ENCODE results near the gene OR13J1. TPM values are rescaled to one million over a fixed set of nuclear protein-coding genes. Genes with fewer than 3 reads are reported as not detected.
A peak's percentile ranks its signal among the peaks of the same experiment; 100 is the strongest.

Gene OR13J1
- total RNA-seq, 4 donors from 2014 or later, result not detected

DNA sequence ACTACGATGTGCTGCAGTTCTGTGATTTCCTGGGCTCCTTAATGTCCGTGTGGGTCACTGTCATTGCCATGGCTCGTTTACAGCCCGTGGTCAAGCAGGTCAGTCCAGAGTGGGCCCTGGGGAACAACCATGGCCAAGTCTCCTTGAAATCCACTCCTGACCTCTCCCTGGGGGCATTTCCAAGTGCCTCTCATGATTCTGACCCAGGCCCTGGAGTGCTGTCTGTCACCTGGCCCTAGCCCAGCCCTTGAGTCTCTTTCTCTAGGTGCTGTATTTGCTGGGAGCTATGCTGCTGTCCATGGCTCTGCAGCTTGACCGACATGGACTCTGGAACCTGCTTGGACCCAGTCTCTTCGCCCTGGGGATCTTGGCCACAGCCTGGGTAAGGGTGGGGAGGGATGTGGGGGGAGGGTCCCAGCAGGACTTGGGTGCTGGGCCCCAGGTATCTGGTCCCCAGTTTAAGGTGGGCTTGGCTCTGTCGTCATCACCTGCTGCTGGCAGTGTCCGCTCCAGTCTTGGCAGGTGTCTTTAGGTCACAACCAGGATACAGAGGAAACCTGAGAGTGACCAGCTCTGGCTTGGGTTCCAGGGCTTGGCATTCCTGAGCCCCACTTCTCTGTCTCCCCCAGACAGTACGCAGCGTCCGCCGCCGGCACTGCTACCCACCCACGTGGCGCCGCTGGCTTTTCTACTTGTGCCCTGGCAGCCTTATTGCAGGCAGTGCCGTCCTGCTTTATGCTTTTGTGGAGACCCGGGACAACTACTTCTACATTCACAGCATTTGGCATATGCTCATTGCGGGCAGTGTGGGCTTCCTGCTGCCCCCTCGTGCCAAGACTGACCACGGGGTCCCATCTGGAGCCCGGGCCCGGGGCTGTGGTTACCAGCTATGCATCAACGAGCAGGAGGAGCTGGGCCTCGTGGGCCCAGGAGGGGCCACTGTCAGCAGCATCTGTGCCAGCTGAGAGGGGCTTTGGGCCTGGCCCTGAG lies 17.0 kb downstream of the OR13J1 start:
- H3K4me3 ChIP-seq, result no peak overlapping the region
- no peaks in the 10 kb centered on the region for H3K27me3 ChIP-seq
- no peaks in the 10 kb centered on the region for H3K4me1 ChIP-seq
- H3K9me3 ChIP-seq, result no peaks in the 10 kb centered on the region
- peak in 1 of 2 donors; percentile 11 for DNase-seq
- H3K36me3 ChIP-seq, result no peaks in the 10 kb centered on the region
- H3K27ac ChIP-seq, result no peak overlapping the region
- intact Hi-C loops (cut with DNase I; ENCODE audit: low total_unique reads), result no loop called here
- no peak for TF ChIP-seq CTCF (IDR thresholded peaks at IDR 0.05)

GRCh38 chr9:35852267-35852815 lies 17.9 kb downstream of the OR13J1 start:
- no peak overlapping the region for H3K4me3 ChIP-seq
- H3K27me3 ChIP-seq, result no peaks in the 10 kb centered on the region
- no peak for DNase-seq
- intact Hi-C loops (cut with DNase I; ENCODE audit: low total_unique reads), result no loop called here
- no peak for TF ChIP-seq CTCF (IDR thresholded peaks at IDR 0.05)
- no peak for TF ChIP-seq POLR2A (IDR thresholded peaks at IDR 0.05)
- no peaks in the 10 kb centered on the region for H3K4me1 ChIP-seq
- H3K9me3 ChIP-seq, result no peaks in the 10 kb centered on the region
- H3K27ac ChIP-seq, result no peak overlapping the region
- no peaks in the 10 kb centered on the region for H3K36me3 ChIP-seq

DNA sequence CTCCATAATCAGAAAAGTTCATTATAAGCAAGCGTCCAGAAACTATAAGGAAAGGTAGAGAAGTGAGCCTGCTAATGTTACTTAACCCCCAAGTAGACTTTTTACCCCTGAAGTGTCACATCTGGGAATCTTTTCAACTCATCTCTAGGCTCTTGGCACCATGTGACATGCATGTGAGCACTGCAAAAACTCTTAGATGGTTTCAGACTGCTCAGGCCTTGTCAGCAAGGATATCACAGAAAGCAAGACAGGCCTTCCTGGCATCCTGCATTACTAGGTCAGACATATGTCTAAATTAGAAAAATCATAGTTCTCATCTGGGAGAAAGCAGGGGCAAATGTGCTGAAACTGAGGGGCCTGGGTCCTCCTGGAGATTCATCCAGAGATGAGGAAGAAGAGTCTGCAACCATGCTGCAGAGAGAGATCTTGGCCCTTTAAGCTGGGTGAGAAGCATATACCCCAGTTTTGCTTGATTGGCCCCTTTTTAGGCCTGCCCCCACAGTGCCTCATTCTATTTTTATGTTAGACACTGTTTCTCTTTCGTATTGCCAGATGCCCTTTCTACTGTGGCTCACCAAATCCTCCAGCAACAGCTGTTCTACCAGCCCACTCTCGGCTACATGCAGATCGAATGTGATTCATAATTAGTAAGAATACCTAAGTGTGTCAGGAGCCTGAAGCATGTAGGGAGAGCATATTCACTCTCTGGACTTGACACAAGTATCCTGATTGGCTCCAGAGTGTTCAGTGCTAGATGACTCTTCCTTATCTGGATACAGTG lies 22.2 kb downstream of the OR13J1 start:
- no peaks in the 10 kb centered on the region for H3K4me1 ChIP-seq
- TF ChIP-seq CTCF (IDR thresholded peaks at IDR 0.05), result no peak
- TF ChIP-seq POLR2A (IDR thresholded peaks at IDR 0.05), result no peak
- no peaks in the 10 kb centered on the region for H3K9me3 ChIP-seq
- H3K27ac ChIP-seq, result no peak overlapping the region
- intact Hi-C loops (cut with DNase I; ENCODE audit: low total_unique reads), result no loop called here
- no peaks in the 10 kb centered on the region for H3K36me3 ChIP-seq
- no peaks in the 10 kb centered on the region for H3K27me3 ChIP-seq
- no peak overlapping the region for H3K4me3 ChIP-seq
- DNase-seq, result no peak

DNA sequence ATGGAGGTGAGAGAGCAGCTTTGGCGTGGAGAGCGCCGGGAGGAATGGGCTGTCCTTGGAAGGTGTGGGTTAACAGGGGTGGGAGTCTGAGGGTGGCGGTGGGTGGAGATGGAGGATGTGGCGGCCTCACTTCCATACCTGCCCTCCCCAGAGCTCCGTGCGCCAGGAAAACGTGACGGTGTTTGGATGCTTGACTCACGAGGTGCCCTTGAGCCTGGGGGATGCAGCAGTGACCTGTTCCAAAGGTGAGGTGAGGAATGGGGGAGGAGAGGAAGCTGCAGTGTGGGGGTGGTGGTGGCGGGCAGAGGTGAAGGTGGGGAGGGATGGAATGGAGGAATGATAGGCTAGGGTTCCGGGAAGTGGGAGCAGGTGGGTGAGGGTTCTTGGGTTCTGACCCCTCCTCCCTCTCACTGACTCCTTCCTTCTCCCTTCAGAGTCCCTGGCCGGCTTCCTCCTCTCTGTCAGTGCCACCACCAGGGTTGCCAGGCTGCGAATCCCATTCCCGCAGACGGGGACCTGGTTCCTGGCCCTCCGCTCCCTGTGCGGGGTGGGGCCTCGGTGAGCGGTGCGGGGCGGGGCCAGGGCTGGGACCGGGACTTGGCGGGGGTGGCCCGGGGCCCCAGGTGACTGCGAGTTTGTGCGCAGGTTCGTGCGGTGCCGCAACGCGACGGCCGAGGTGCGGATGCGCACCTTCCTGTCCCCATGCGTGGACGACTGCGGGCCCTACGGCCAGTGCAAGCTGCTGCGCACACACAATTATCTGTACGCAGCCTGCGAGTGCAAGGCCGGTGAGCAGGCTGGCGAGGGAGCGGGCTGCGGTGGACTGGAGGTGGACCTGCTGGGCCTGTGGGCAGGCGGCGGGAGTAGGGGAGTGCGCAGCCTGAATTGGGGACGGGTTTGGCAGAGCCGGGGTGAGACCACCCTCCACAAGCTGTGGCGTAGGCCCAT lies 24.1 kb downstream of the OR13J1 start:
- intact Hi-C loops (cut with DNase I; ENCODE audit: low total_unique reads), result no loop called here
- H3K4me1 ChIP-seq, result no peaks in the 10 kb centered on the region
- DNase-seq, result no peak
- H3K4me3 ChIP-seq, result no peak overlapping the region
- H3K9me3 ChIP-seq, result no peaks in the 10 kb centered on the region
- no peaks in the 10 kb centered on the region for H3K27me3 ChIP-seq
- peak overlapping the region in 1 of 2 donors; percentile 12 for H3K27ac ChIP-seq
- TF ChIP-seq POLR2A (IDR thresholded peaks at IDR 0.05), result no peak
- no peak for TF ChIP-seq CTCF (IDR thresholded peaks at IDR 0.05)
- H3K36me3 ChIP-seq, result no peaks in the 10 kb centered on the region
